Stimulated activated CD4-positive, alpha-beta T cell treated with anti-CD3 and anti-CD28 coated beads, Interleukin-12 subunit alpha, Interleukin-12 subunit beta, amount 100 ng/mL, for 48 hours (primary cell): ENCODE measurements around the gene TEX13C.
"Not testable (repeated sequence)": the region's sequence is repeated elsewhere in the genome, so short reads cannot be mapped to it uniquely, and the experiment has no call there.

Experiments used
- DNase-seq, 3 donors: peaks; one replicate each; pipeline ENCODE4 v3.0.0-alpha.2; 2020; ENCODE audit warnings: low read depth in 2 of 3, low spot score in 1 of 3

Gene TEX13C

DNA sequence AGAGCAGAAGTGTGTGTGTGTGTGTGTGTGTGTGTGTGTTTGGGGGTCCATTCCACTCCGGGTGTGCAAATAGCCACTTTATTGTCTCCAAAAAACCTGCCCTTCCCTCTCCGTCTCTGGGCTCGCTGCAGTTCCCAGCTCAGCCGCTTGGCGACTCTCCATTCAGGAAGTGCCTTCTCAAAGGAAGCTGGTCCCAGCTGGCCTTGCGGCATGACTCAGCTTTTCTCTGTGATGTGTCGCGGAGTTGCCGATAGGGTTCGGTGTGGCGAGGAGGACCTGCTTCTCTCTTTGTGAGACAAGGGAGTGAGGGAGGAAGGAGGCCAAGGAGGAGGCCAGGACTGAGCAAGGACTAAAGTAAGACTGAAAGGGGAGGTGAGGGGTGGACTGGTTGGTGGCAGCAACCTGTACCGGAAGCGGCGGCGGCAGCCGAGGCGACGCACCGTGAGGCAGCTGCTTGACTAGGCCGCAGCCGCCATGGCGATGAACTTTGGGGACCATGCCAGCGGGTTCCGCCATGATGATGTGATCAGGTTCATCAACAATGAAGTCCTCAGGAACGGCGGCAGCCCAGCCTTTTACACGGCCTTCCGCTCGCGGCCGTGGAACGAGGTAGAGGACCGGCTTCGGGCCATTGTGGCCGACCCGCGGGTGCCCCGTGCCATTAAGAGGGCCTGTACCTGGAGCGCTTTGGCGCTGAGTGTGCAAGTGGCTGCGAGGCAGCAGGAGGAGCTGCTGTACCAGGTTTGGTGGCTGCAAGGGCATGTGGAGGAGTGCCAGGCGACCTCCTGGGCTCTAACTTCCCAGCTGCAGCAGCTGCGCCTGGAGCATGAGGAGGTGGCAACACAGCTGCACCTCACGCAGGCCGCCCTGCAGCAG, at the start of gene TEX13C:
Gene TEX13C (plus strand): TSS at position 226 of the 876 bp plus-strand sequence. CDS start 249 bp downstream, at position 475.
- DNase-seq: no peak

DNA sequence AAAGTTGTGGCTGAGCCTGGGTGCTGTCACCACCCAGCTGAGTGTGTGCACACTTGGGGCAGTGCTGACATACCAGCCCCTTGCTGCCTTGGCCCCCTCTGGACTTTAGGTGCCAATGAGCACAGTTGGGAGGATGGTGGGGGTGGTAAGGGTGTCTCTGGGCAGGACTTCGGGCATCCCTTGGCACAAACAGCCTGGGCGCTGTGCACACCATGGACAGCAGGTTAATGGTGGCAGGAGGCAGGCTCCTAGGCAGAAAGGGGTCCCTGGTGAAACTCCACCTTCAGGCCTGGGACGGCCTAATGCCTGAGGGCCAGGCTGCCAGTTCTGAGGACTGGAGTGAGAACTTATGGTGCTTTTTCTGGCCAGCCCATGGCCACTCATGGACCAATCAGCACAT, 32.4 kb upstream of the TEX13C start:
- DNase-seq: no peak

DNA sequence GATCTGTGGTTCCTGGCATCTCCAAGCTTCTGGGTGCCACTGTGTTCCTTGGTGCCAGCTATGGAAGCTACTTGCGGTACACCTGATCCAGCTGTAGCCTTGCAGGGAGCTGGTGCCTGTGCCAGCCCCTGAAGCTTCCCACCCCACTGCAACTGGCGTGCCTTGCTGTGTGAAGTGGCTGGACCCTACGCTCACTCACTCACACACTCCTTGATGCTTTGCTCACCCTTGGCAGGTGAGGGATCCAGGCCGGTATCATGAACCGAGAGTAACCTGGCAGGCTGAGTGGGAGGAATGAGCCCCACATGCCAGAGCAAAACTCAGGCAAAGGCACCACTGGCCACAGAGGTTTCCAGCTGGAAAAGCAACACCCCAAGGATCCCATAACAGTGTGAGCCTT, 31.3 kb upstream of the TEX13C start:
- no peak for DNase-seq

DNA sequence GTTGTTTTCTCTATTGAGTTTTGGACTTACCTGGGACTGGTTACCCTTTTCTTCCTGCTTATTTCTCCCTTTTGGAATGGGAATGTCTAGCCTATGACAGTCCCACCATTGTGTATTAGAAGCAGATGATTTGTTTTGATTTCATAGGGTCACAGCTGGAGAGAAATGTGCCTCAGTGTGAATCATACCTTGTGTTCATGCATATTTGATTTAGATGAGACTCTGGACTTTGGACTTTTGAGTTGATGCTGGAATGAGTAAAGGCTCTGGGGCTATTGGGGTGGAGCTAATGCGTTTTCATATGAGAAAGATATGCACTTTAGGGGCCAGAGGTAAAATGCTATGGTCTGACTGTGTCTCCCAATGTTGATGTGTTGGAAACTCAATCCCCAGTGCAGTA, 30.5 kb upstream of the TEX13C start:
- no peak for DNase-seq

DNA sequence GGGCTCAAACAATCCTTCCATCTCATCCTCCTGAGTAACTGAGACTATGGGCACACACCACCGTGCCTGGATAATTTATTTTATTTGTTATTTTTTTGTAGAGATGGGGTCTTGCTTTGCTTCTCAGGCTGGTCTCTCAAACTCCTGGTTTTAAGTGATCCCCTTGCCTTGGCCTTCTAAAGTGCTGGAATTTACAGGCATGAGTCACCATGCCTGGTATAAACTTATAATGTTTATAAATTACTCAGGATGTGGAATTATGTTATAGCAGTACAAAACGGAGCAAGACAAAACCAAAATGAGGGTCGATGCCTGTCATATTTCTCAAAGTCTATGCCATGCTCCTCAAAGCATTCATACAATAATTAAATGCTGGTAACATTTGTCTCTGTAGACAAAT, 29.8 kb upstream of the TEX13C start:
- no peak for DNase-seq

DNA sequence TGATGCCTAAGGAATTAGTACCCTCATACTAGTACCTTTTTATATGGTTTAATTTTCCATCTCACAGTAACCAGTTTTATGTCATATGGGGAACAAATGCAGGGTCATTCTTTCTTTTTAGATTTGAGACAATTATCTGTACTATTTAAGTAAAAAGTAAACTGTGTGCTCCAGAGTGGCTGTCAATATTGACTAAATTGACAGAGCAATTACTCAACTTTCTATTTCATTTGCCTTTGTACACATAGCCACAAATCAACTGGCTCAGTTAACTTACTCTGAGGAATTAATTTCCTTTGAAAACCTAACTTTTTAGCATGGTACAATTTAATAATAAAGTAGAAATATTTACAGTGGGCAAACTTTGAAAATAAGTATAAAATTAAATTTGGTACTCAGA, 28.5 kb upstream of the TEX13C start:
- DNase-seq: no peak

DNA sequence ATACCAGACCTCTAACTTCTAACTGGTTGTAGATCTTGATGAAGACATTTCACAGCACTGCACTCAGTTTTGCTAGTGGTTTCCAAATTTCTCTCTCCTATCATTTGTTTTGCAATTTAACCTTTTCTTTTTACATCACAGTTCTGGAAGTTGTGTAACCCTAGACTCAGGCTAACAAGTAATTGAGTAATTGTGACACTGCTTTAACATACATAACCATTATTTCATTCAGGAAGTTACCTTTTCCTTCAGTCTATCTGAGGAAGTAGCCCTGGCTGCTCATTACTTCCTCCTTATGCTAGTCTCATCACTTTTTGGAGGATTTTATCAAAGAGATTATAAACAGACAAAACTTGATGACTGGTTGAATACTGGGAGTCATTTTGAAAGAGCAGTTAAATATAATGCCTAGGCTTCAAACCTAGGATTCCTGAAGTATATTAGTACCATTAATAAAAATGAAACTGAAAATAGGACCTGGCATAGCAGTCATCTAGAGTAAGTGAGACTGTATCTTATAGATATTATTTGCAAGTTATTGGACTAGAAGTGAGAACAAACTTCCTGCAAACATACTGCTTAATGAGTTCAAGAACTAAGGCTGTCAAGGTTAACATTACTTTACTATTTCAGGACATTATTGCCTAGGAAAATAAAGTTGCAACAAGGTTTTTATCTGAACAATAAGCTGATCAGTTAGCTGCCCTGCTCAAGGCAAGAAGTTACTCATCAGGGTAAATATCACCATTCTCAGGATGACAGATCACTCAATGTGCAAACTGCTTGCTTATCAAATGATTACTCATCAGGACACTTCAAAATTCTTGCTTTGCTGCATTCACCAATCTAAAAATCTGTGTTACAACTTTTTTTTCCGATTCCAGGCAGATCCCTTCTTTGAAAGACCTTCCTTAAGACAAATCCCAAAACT, 25.6 kb upstream of the TEX13C start:
- DNase-seq: no peak

DNA sequence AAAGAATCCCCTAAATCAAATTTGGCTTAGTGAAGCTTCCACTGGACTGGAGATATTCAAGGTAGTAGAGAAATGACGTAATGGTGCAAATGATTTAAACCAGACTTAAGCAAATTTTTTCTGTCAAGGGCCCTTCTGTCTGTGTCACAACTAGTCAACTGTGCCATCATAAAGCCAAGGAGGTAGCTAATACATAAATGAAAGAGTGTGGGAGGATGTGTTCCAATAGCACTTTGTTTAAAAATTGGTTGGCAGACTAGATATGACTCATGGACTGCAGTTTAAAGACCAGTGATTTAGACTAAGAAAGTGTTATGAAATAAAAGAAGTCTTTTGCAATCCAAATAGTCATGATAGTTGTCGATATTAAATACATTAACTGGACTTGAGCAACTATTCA, 24.3 kb upstream of the TEX13C start:
- no peak for DNase-seq

DNA sequence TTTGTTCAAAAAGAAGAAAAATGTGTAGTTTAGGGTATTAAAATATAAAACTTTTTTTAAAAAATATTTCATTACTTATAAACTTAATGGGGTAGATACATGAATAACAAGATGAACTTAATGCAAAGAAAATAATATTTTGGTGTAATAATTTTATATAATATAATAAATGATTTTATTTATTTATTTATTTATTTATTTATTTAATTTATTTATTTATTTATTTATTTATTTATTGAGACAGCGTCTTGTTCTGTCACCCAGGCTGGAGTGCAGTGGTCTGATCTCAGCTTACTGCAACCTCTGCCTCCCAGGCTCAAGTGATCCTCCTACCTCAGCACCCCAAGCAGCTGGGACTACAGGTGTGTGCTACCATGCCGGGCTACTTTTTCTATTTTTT, 20.8 kb upstream of the TEX13C start:
- no peak for DNase-seq

DNA sequence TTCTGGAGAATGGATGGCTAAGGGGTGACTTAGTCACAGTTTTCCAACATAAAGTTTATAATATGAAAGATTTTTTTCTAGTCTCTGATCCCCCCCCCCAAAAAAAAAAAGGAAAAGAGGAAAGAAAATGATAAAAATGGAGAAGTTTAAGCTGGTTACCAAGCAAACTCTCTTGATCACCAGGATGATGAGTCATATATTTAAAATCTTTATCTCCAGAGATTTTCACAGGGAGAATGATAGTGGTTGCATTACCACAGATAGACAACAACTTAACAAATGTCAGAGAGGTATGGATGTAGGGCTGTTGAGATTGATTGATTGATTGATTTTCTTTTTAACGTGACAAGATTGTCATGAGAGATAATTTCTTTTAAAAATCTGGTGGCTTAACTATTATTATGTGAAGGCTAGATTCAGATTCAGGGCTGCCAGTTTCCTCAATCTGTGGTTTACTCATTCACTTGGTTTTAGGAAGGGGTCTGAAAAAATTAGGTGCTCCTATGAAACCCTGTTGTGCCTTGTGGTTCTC, 13.3 kb upstream of the TEX13C start:
- no peak for DNase-seq

DNA sequence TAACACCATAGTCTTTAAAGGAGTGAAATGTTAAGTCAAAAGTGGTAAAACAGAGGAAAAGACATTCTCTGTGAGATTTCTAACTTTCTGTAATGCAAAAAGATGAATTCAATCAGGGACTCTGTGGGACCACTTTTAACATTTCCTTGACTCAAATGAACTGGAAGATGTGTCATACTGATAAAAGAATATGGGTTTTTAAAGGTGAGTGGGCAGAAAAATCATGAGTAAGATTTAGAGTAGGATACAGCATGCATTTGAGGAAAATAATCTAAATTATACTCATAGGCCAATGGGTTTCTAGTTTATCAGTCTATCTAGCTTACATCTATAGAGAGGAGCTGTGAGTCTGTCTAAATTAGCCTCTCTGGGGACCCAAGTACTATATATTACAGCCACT, 11.0 kb upstream of the TEX13C start:
- no peak for DNase-seq

DNA sequence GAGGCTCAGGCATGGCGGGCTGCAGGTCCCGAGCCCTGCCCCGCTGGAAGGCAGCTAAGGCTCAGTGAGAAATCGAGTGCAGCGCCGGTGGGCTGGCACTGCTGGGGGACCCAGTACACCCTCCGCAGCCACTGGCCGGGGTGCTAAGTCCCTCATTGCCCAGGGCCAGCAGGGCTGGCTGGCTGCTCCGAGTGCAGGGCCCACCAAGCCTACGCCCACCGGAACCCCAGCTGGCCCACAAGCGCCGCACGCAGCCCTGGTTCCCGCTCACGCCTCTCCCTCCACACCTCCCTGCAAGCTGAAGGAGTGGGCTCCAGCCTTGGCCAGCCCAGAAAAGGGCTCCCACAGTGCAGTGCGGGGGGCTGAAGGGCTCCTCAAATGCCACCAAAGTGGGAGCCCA, 505 bp upstream of the TEX13C start:
- DNase-seq: not testable (repeated sequence)

DNA sequence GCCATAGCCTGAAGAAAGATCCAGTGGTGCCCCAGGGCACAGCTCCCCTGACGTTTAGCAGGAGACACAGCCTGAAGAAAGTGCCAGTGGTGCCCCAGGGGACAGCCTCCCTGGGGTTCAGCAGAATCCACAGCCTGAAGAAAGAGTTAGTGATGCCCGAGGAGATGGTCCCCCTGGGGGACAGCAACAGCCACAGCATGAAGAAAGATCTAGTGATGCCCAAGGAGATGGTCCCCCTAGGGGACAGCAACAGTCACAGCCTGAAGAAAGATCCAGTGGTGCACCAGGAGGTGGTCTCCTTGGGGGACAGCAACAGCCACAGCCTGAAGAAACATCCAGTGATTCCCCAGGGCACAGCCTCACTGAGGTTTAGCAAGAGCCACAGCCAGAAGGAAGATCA, 2.8 kb downstream of the TEX13C start:
- no peak for DNase-seq

DNA sequence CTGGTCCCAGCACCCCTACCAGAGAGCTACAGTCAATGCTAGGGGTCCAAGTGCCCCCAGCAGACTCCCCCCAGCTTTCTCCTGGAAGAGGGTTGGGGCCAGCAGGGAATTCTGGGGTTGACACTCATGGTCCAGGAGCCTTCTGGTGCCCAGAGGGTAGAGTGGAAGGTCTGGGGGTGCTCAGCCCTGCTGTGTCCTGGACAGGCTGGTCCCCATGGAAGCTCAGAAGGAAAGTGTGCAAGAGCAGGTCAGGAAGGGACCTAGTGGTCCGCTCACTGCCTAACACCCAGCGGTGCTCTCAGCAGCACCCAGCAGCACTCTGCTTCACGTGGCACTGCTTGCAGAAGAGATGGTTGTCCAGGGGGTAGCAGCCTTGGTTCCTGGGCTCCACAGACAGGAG, 6.9 kb downstream of the TEX13C start:
- no peak for DNase-seq

DNA sequence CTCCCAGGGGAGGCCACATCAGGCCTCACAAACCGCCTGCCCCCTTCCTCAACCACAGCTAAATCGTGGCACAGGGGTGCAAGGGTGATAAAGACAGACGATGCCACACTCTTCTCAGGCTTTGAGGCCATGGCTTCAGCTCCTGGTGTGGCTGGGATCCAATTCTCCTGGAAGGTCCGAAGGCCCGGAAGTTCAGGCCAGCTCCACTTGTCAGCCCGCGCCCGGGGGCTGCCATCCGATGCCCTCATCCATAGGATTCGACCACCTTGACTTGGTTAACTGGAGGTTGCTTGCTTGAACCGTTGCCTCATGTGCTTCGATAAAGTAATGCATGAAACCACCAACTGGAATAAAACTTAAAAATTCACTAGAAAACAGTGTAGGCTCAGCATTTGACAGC, 8.2 kb downstream of the TEX13C start:
- DNase-seq: no peak

DNA sequence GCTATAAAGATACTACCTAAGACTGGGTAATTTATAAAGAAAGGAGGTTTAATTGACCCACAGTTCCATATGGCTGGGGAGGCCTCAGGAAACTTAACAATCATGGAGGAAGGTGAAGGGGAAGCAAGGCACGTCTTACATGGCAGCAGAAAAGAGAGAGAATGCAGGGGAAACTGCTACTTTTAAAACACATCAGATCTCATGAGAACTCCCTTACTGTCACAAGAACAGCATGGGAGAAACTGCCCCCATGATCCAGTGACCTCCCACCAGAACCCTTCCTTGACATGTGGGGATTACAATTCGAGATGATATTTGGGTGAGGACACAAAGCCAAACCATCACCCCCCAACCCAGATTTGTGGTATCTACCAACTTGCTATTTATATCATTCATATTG, 13.9 kb downstream of the TEX13C start:
- DNase-seq: no peak

DNA sequence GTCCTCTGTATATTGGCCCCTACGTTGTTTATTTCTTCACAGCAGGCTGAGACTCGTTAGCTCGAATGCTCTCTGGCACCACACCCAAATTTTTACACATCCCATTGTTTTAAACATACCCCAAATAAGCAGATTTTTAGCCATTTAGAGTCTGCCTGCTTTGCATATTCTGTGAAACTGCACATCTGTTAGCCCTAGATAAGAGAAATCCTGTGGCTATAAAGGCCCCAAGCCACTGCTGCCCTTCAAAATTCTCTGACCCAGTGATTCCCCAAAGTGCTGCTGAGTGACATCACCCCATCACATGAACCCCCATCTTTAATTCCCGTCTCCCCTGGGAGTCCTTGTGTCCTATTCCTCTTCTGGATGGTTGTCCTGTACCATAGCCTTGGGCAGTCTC, 20.8 kb downstream of the TEX13C start:
- no peak for DNase-seq

DNA sequence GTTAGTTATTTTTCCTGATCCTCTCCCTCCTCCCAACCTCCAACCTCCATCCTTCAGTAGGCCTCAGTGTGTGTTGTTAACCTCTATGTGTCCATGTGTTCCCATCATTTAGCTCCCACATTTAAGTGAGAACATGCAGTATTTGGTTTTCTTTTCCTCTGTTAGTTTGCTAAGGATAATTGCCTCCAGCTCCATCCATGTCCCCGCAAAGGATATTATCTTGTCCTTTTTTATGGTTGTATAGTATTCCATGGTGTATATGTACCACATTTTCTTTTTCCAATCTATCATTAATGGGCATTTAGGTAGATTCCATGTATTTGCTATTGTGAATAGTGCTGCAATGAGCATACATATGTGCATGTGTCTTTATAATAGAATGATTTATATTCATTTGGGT, 54.5 kb downstream of the TEX13C start:
- no peak for DNase-seq
